Kidney (tissue), 14 donors: Measurements from ENCODE around the gene GYS1. TPM values are rescaled to one million over a fixed set of nuclear protein-coding genes. Genes with fewer than 3 reads are reported as not detected.

Source experiments
- DNase-seq, 5 donors: peaks; one replicate each; pipeline ENCODE4 v3.0.0-alpha.2; 2013 to 2020
- FAIRE-seq: peaks from 2 replicates; lab custom pipeline; 2012; peaks lifted over from hg19 to GRCh38; lab: Jason Lieb, UNC
- H3K27ac ChIP-seq, 2 donors: one replicate each; pipeline ENCODE4 v1.7.0; 2013; ENCODE audit warnings: low read depth in 2 of 2, low read length in 2 of 2, inconsistent platforms in 1 of 2
- H3K27me3 ChIP-seq: one replicate; pipeline ENCODE4 v1.7.1; 2013; ENCODE audit warnings: low read length, inconsistent platforms; ENCODE audit not compliant: control insufficient read depth, insufficient read depth
- H3K36me3 ChIP-seq, 3 donors: one replicate each; pipeline versions ENCODE4 v1.7.0 to v1.7.1; 2013; ENCODE audit warnings: low read length in 3 of 3, control low read depth in 1 of 3, inconsistent platforms in 1 of 3; ENCODE audit not compliant: insufficient read depth in 3 of 3, control insufficient read depth in 2 of 3
- H3K4me1 ChIP-seq, 3 donors: one replicate each; pipeline versions ENCODE4 v1.7.0 to v1.7.1; 2013; ENCODE audit warnings: low read length in 3 of 3, inconsistent platforms in 1 of 3, low read depth in 1 of 3; ENCODE audit not compliant: control insufficient read depth in 2 of 3, insufficient read depth in 2 of 3
- H3K4me3 ChIP-seq, 3 donors: one replicate each; pipeline versions ENCODE4 v1.7.0 to v1.8.1; 2013; ENCODE audit warnings: low read length in 3 of 3, control low read depth in 1 of 3, inconsistent platforms in 1 of 3
- H3K9ac ChIP-seq, 3 donors: one replicate each; pipeline versions ENCODE4 v1.7.0 to v1.7.1; 2013; ENCODE audit warnings: low read length in 3 of 3, control low read depth in 1 of 3, inconsistent platforms in 1 of 3
- H3K9me3 ChIP-seq, 3 donors: one replicate each; pipeline versions ENCODE4 v1.7.0 to v1.7.1; 2013; ENCODE audit warnings: low read length in 3 of 3, control low read depth in 1 of 3, inconsistent platforms in 1 of 3; ENCODE audit not compliant: control insufficient read depth in 2 of 3, insufficient read depth in 1 of 3
- CTCF ChIP-seq: IDR thresholded peaks from 3 replicates; pipeline ENCODE4 v1.5.1; 2012; ENCODE audit warnings: mild to moderate bottlenecking, moderate library complexity, borderline replicate concordance; ENCODE audit not compliant: insufficient read depth; ENCODE audit errors: extremely low read depth
- intact Hi-C: fragments of 100-400 bp; cut with DNase I; formaldehyde crosslinking; loops from one replicate; pipeline ENCODE4 v1.11.1; 2022
- polyA plus RNA-seq: library from polyadenylated mRNA; stranded (reverse); fragments of 350-450 nt; fragmentation: Illumina TruSeq; extraction: RNeasy Lipid Tissue Mini Kit (QIAGEN cat#74804); gene quantifications from one replicate; pipeline ENCODE4 v1.2.3, GENCODE V29; 2014; ENCODE audit warnings: low read depth, low replicate concordance; ENCODE audit not compliant: insufficient read depth
- total RNA-seq: library from RNA; stranded (reverse); fragmentation: NEBNext Ultra II Directional; extraction: Animal tissue kit (Norgen Biotek cat#: 25700); gene quantifications from one replicate; pipeline ENCODE4 v1.2.1, GENCODE V29; 2021
- donor health status: control.
- donor health status: control.
- donor health status: control.
- donor health status: control.
- donor health status: control.
- donor health status: DM: yes; HTN: yes; CAD: no.
- donor health status: Normal renal cell carcinoma (clear cell type).

The GYS1 gene
- total and polyA plus RNA-seq, 2 donors from 2014 or later, result 23.9 to 41.5 TPM

- no peak for FAIRE-seq
- peak overlapping the region; percentile 32 to 47 for H3K27ac ChIP-seq
- H3K36me3 ChIP-seq, result peaks cover 0 to 9% (median 2%) of the 10 kb centered on the region in 3 donors
- peaks cover 0 to 20% (median 17%) of the 10 kb centered on the region in 3 donors for H3K4me1 ChIP-seq
- H3K27me3 ChIP-seq, result no peaks in the 10 kb centered on the region
- intact Hi-C loops, result no loop called here
- TF ChIP-seq CTCF, result no peak
- no peaks in the 10 kb centered on the region for H3K9me3 ChIP-seq
- no peak for DNase-seq
- H3K9ac ChIP-seq, result peak overlapping the region in 1 of 3 donors; percentile 67
- no peak overlapping the region for H3K4me3 ChIP-seq
Observed at GRCh38 chr19:48961051-48961649, 32.0 kb downstream of the GYS1 start.

GRCh38 chr19:48959341-48960239, 33.5 kb downstream of the GYS1 start:
- H3K9ac ChIP-seq, result no peak overlapping the region
- H3K4me3 ChIP-seq, result no peak overlapping the region
- peaks cover 0 to 24% (median 16%) of the 10 kb centered on the region in 3 donors for H3K4me1 ChIP-seq
- DNase-seq (no peak), FAIRE-seq (no peak)
- TF ChIP-seq CTCF, result no peak
- H3K36me3 ChIP-seq, result peaks cover 0 to 3% (median 2%) of the 10 kb centered on the region in 3 donors
- intact Hi-C loops, result no loop called here
- H3K27me3 ChIP-seq, result no peaks in the 10 kb centered on the region
- no peak overlapping the region for H3K27ac ChIP-seq
- no peaks in the 10 kb centered on the region for H3K9me3 ChIP-seq

- Histone ChIP-seq H3K27ac (no peak overlapping the region), H3K36me3 (peaks cover 0 to 3% (median 2%) of the 10 kb centered on the region in 3 donors), H3K4me3 (no peak overlapping the region), H3K27me3 (no peaks in the 10 kb centered on the region), H3K9ac (no peak overlapping the region), H3K4me1 (peaks cover 0 to 16% (median 3%) of the 10 kb centered on the region in 3 donors), H3K9me3 (no peaks in the 10 kb centered on the region)
- no peak for TF ChIP-seq CTCF
- FAIRE-seq, result no peak
- DNase-seq, result no peak
- intact Hi-C loops, result no loop called here
Observed at GRCh38 chr19:48958006-48958405, 35.1 kb downstream of the GYS1 start.
